DMS 273 (cell line): ENCODE results near the gene IMP3.

ENCODE experiments used
- DNase-seq: peaks from one replicate; lab custom pipeline; 2025; ENCODE audit not compliant: unreplicated experiment; lab: John Stamatoyannopoulos, UW

The IMP3 gene

DNA sequence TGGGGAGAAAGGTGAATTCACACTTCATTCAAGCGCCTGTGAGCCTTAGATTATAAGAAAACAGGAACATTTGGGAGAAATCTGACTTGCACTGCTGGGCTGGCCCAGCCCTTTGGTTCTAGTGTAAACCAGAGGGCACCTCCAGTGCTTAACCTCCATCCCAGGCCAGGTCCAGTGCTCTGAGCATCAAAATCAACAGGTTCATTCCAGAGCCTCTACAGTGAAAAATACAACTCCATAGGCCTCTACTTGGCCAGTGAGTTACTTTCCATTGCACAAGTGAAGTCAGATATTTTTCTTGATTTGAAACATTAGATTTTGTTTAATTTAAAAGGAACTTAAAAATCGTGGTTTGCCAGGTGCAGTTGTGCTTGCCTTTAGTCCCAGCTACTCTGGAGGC, 17.5 kb downstream of the IMP3 start:
- DNase-seq = no peak

DNA sequence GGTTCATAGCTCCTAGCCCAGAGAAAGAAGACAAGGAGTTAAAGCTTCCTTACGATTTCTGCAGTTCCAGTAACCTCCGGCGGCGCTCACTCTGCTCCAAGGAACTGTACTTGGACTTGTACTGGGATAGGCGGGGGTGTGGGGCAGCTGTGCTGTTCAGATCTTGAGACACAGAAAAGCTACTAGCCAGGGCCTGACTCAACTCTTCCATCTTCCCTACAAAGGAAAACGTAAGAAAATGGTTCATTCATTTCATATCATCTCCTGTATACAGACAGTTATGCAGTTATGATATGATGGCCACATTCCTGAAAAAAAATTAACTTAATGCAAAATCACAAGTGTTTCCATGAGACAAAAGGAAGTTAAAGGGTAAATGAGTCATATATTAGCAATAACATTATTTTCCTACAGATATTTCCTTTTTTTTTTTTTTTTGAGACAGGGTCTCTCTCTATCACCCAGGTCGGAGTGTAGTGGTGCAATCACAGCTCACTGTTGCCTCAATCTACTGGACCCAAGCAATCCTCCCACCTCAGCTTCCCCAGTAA, 19.1 kb downstream of the IMP3 start:
- no peak for DNase-seq

DNA sequence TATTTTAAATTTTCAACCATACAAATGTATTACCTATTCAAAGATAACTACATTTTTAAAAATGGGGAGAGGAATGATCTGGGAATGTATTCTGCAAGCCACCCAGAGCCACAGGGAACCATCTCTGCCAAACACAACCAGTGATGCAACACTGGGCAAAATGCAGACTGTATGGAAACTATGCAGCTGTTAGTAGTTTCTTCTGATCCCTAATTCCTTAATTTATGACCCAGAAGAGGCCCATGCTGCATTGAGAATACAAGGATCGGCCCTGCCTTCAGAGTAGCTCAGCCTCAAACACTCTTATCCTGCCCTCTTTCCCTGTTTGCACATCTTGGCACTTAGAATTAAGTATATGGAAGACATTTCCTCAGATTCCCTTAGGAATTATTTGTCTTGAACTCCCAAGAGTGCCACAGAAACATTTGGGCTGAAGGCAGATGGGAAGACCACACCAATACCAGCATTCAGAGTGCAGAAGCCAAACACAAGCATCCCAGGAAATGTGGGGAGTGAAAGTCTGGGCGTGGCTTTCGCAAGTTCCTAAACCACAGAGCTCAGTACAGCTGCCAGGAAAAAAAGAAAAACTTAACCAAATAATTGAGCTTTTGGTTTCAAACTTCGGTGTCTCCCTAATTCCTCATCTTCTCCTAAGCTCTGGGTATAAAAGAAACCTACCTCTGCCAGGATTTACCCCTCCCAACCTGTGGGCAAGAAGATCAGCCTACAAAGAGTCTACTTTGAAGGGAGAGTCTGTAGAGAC, 19.8 kb downstream of the IMP3 start:
- DNase-seq = no peak

DNA sequence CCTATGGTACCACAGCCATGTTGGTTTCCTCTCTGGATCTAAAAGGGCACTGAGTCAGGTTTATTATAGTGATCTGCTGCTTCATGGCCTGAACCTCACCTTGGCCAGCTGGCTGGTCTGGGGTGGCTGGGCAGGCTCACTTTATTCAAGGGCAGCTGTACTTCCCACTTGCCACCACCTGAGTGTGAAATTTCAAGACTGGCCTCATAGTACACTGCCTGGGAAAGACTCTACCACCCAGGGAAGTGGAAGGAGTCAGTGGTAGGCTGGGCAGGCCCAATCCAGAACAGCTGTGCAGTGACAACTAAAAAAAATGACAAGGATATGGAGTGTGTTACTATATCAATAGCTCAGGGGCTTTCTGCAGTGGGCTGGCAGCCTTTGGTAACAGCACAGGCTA, 23.3 kb downstream of the IMP3 start:
- DNase-seq = no peak

DNA sequence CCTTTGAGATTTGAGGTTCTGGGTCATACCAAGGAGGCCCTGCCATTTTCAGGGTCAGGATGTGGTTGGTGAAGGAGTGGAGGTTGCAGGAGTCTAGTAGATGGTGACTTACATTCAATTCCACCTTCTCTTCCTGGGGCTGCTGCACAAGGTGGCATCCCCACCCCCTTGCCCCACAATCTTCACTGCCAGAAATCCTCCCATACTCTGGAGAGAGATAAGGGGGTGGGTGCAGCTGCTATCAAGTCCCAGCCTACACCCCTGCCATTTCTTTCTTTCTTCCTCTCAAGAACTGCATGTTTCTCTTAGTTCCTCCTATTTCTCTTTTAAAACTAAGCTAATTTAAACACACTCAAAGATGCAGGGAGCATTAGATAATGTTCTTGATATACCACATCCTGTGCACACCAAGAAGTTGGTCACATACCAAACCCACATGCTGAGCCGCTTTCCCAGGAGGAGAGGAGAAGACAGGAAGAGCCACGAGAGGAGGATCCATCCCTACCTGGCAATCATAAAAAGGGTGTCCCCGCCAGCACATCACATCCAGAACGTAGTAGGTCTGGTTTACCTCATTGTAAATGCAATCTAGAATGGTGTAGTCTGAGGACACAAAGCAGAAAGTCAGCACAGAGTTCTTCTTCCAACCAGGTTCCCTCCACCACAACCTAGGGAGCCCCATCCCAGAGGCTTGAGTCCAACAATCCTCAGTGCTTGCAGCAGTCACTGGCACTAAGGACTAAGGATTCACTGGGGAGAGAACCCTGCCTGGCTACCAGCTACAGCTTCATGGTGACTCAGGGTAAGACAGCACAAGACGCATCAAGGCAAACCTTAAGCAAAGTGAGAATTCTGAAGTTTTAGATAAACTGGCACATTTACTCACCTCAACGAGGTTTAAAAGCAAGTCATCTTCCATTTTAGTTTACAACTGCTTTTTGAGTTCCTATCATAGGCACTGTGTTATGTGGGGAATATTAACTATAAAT, 33.0 kb downstream of the IMP3 start:
- DNase-seq = no peak

DNA sequence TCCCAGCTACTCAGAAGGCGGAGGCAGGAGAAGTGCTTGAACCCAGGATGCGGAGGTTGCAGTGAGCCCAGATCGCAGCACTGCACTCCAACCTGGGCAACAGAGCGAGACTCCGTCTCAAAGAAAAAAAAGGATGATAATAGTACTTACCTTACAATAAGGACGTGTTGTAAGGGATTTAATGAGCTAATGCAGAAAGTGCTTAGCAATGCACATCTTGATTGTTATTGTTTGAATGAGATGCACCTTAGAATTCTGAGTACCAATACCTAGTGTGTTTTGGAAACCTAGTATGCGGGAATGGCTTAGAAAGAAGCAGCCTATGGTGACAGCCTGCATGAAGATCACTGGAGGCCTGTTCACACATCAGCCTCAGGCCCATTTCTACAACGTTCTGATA, 34.0 kb downstream of the IMP3 start:
- DNase-seq = no peak

DNA sequence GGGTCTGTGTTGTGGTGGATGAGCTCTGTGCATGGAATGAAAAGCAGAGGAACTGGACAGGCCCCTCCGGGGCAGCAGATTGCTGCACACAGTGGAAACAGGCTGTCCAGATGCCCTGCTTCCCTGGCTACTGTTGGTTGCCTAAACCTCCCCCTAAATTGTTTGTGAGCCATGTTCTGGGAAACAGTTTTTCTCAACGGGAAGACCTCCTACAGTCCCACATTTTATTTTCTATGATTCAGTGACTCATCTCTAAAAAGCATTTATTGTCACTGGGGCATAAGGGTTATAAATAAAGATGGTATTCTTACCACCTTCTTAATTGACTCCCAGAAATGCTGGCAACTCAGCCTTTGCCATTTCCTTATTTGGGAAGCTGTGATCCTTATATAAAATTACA, 40.6 kb downstream of the IMP3 start:
- no peak for DNase-seq

DNA sequence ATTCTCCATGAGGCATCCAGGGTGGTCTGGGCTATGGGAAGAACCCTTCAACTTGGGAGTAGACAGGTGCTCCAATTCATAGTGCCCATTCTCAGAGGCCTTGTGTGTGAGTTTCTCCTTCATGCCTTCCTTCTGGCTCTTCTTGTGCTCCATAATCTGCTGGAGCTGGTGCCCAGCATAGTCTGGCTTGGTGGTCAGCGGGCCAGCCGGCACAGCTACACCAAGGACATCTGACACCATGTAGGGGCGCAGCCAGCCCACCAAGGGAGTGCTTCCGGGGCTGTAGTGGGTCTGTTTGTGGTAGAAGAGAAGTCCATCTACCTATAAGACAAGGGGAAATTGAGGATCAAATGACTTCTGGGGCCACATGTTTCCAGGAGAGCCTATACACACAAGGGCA, 41.7 kb downstream of the IMP3 start:
- no peak for DNase-seq

DNA sequence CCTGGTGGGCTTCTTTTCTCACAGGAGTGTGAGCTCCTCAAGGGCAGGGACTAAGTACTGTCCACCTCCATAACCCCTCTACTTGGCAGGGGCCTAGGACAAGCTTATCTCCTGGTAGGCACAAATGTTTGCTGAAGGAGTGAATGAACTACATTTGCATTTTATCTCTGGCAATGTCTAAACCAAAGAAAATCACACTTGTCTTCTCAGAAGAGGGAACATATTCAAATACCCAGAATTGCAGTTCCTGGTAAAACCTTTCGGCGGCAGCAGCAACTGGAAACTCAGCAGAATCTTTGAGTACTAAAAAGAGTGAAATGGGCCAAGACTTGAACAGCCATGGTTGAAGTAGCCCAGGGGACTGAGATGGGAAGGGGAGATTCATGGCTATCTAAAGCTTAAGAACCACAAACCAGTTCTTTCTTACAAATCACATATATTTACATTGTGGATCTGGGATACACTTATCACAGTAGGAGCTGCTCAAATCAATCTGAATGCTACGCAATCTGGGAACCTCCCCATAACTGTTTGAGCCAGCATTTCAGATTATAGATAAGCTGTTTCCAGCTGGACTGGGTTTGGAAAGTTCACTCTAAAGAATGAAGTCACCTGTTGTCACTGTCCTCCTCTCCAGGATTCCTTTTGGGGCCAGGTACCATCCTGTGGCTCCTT, 42.2 kb downstream of the IMP3 start:
- peak; percentile 19 for DNase-seq

DNA sequence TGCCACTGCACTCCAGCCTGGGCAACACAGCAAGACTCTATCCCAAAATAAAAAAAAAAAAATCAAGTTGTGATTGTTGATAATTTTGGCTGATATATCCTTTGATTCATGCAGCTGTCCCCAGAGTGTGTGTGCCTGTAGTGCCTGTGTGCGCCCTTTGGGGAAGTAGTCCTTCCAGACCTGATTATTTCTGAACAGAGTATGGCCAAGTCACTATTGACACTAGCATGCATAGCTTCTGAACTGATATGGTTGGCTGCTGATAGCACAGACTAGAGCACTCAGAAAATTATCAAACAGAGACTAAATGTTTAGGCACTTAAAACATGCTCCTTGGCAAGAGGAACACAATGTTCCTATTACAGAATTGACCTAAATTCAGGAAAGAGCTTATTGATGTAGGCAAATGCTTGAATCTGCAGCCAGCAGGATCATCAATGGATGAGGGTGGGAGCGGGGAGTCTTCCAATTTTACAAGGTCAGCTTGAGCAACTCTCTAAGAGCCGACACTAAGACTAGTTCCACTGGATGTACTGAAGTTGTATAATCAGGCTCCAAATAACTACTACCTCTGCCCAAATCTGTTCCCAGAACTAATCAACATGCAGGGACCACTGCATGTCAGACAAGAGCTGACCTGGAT, 43.2 kb downstream of the IMP3 start:
- no peak for DNase-seq

DNA sequence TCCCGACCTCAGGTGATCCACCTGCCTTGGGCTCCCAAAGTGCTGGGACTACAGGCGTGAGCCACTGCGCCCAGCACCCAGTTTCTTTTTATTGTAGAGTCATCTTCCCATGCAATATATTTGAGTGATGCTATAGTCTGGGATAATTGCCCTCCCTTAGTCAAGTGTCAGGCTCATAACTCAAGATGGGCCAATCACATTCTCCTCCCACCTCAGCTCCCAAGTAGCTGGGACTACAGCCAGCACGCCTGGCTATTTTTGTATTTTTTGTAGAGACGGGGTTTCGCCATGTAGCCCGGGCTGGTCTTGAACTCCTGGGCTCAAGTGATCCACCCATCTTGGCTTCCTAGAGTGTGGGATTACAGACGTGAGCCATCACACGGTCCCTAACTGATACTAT, 45.7 kb downstream of the IMP3 start:
- no peak for DNase-seq

DNA sequence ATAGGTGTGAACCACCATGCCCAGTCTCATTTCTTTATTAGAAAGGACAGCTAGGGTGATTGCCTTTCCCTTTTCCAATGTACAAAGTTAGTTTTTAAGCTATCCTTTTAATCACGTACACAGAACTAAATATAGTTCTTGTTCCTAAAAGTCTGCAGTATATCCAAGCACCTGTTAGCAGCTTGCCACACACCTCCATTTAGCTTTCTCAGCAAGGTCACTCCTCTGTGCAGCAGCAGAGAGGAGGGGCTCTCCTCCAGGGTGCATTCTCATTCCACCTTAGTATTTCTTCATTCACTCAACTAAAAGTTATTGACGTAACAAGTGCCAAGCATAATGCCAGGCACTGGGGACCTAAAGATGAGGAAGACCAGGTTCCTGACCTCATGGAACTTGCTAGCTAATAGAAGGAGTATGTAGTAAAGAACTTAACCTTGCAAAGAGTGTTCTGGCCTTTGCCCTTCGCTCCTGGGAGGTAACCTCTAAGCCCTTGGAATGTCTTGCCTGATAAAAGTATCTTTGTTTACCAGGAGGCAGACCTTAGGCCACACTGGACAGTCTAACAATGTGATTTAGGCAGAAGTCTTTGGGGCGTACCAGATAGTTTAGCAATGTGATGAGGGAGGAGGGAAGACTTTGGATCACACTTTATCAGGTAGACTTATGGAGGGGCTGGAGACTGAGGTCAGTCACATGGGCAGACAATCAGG, 48.2 kb downstream of the IMP3 start:
- no peak for DNase-seq

DNA sequence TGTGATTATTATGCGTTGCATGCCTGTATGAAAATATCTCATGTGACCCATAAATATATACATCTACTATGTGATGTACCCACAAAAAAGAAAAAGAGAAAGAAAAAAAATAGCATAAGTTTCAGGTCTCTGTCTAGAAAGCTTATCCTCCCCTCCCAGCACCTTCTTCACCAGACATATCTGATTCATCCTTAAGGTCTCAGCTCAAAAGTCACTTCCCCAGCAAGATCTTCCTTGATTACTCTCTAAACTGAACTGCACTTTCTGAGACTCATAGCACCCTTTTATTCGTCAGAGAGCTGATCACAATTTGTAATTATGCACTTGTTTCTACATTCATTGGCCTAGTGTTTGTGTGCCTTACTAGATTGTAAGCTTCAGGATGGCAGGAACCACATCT, 49.8 kb downstream of the IMP3 start:
- DNase-seq = no peak
